ENCODE results near the gene GTF2H4. TPM values are rescaled to one million over a fixed set of nuclear protein-coding genes. Genes with fewer than 3 reads are reported as not detected.

GTF2H4 gene
- total RNA-seq, 4 donors from 2014 or later, result 5.7 to 20.7 (median 7.5) TPM

- no peak for TF ChIP-seq CTCF (IDR thresholded peaks at IDR 0.05 in 4 of 5, conservative IDR thresholded peaks at IDR 0.05 in 1 of 5)
- TF ChIP-seq POLR2A (IDR thresholded peaks at IDR 0.05), result peak in 1 of 2 donors; percentile 14
- DNase-seq, result peak in 1 of 2 donors; percentile 74
- intact Hi-C loops (cut with DNase I; ENCODE audit: low total_unique reads), result loop anchor here (5.0 kb wide), 1 partner anchor 196 kb away; the partner anchor contains the start of gene PPP1R18
- Histone ChIP-seq H3K27me3 (no peaks in the 10 kb centered on the region), H3K9me3 (no peaks in the 10 kb centered on the region), H3K27ac (peak overlapping the region; percentile 89 to 97 (median 94)), H3K4me3 (peak overlapping the region; percentile 66 to 92 (median 78)), H3K4me1 (peaks cover 53 to 57% of the 10 kb centered on the region in 2 donors), H3K36me3 (no peaks in the 10 kb centered on the region)
- in situ Hi-C loops (cut with MboI; ENCODE audit: low sequenced_read_pairs in 4 of 4), result loop anchor here in 1 of 4 donors (25.0 kb wide), 1 partner anchor 146 kb away; the partner anchor contains the start of genes FLOT1 and IER3
- no peak for ATAC-seq
Observed at GRCh38 chr6:30882759-30883684, 25.0 kb upstream of the GTF2H4 start.

- Histone ChIP-seq H3K27me3 (no peaks in the 10 kb centered on the region), H3K4me3 (peak within 1 kb of the TSS; percentile 66 to 92 (median 78)), H3K27ac (peak within 1 kb of the TSS; percentile 89 to 97 (median 94)), H3K36me3 (peaks cover 0 to 2% of the 10 kb centered on the region in 2 donors), H3K4me1 (peaks cover 56 to 63% of the 10 kb centered on the region in 2 donors), H3K9me3 (no peaks in the 10 kb centered on the region)
- TF ChIP-seq POLR2A (IDR thresholded peaks at IDR 0.05), result no peak
- TF ChIP-seq CTCF (IDR thresholded peaks at IDR 0.05 in 4 of 5, conservative IDR thresholded peaks at IDR 0.05 in 1 of 5), result no peak
- intact Hi-C loops (cut with DNase I; ENCODE audit: low total_unique reads) (loop anchor here (2.0 to 5.0 kb wide), 2 partner anchors 55 to 197 kb away; partner anchors contain the start of gene PPP1R18), in situ Hi-C loops (cut with MboI; ENCODE audit: low sequenced_read_pairs in 4 of 4) (loop anchor here in 1 of 4 donors (25.0 kb wide), 1 partner anchor 147 kb away; the partner anchor contains the start of genes FLOT1 and IER3)
- DNase-seq, result peak; percentile 65 to 89
- ATAC-seq, result peak; percentile 6 to 45
Observed at GRCh38 chr6:30883685-30884520, 24.1 kb upstream of the GTF2H4 start, which contains the start of gene DDR1. TSS of gene DDR1 (plus strand) at chr6:30884519. CDS start at chr6:30888730, 4,211 bp downstream.

GRCh38 chr6:30884521-30885480 is 23.2 kb upstream of the GTF2H4 start:
- H3K4me1 ChIP-seq, result peaks cover 51 to 66% of the 10 kb centered on the region in 2 donors
- peak overlapping the region; percentile 89 to 97 (median 94) for H3K27ac ChIP-seq
- TF ChIP-seq POLR2A (IDR thresholded peaks at IDR 0.05) (peak; percentile 49 to 82), CTCF (IDR thresholded peaks at IDR 0.05 in 4 of 5, conservative IDR thresholded peaks at IDR 0.05 in 1 of 5) (no peak)
- ATAC-seq, result peak; percentile 39 to 51
- DNase-seq, result peak; percentile 63 to 88
- H3K4me3 ChIP-seq, result peak overlapping the region; percentile 66 to 92 (median 78)
- intact Hi-C loops (cut with DNase I; ENCODE audit: low total_unique reads), result loop anchor here (2.0 to 5.0 kb wide), 2 partner anchors 56 to 198 kb away; partner anchors contain the start of gene PPP1R18
- in situ Hi-C loops (cut with MboI; ENCODE audit: low sequenced_read_pairs in 4 of 4), result loop anchor here in 1 of 4 donors (25.0 kb wide), 1 partner anchor 148 kb away; the partner anchor contains the start of genes FLOT1 and IER3
- H3K9me3 ChIP-seq, result no peaks in the 10 kb centered on the region
- no peaks in the 10 kb centered on the region for H3K27me3 ChIP-seq
- peaks cover 0 to 11% of the 10 kb centered on the region in 2 donors for H3K36me3 ChIP-seq
